ENCODE data around the gene PDE4D.

- no peak for TF ChIP-seq CTCF (conservative IDR thresholded peaks at IDR 0.05; ENCODE audit: low read length)
- no peak for TF ChIP-seq EZH2phosphoT487 (IDR thresholded peaks at IDR 0.05; ENCODE audit: borderline replicate concordance, low read depth, low read length)
Observed at GRCh38 chr5:59648949-59649921, 244.3 kb downstream of the PDE4D start.
